ENCODE measurements around the gene PHOSPHO2. TPM values are rescaled to one million over a fixed set of nuclear protein-coding genes. Genes with fewer than 3 reads are reported as not detected.

The PHOSPHO2 gene
- total RNA-seq, 4 donors from 2014 or later = 7.1 to 17.3 (median 7.6) TPM

DNA sequence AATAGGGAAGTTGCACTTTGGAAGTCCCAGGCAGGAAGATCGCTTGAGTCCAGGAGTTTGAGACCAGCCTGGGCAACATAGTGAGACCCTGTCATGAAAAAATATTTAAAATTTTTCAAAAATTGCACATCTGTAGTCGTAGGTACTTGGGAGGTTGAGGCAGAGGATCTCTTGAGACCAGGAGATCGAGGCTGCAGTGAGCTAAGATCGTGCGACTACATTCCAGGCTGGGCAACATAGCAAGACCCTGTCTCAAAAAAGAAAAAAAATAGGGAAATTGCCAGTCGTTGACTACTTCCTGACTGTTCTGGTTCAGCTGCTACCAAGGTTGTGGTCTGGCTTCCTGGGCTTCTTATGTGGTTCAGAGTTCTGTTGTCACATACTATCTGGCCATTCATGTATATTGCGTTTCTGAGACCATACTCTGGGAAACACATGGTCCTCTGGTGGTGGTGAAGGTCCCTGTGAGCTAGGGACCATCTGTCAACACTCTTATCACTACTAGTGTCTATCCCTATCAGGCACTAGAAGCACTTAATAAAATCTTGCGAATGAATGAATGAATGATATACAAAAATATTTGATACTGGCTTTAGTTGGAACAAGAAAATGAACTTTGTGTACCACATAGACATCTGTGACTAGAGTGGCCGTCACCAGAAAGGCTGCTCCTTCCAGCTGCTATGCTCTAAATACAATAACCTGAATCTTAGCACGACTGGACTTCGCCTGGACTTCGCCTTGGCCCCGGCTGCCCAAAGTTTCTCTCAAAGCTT is 38.5 kb downstream of the PHOSPHO2 start:
- WGBS, 2 donors = 47 to 55% methylated on average over 13 of the region's 13 CpGs
- H3K36me3 ChIP-seq = no peaks in the 10 kb centered on the region
- H3K4me1 ChIP-seq = peaks cover 0 to 14% (median 3%) of the 10 kb centered on the region in 4 donors
- no peaks in the 10 kb centered on the region for H3K9me3 ChIP-seq
- peak overlapping the region; percentile 43 to 82 (median 50) for H3K4me3 ChIP-seq
- H3K27ac ChIP-seq = peak overlapping the region in 2 of 4 donors; percentile 4 to 62
- TF ChIP-seq EP300 (IDR thresholded peaks at IDR 0.05) (no peak), POLR2A (IDR thresholded peaks at IDR 0.05) (no peak)
- TF ChIP-seq, protein P1, sequence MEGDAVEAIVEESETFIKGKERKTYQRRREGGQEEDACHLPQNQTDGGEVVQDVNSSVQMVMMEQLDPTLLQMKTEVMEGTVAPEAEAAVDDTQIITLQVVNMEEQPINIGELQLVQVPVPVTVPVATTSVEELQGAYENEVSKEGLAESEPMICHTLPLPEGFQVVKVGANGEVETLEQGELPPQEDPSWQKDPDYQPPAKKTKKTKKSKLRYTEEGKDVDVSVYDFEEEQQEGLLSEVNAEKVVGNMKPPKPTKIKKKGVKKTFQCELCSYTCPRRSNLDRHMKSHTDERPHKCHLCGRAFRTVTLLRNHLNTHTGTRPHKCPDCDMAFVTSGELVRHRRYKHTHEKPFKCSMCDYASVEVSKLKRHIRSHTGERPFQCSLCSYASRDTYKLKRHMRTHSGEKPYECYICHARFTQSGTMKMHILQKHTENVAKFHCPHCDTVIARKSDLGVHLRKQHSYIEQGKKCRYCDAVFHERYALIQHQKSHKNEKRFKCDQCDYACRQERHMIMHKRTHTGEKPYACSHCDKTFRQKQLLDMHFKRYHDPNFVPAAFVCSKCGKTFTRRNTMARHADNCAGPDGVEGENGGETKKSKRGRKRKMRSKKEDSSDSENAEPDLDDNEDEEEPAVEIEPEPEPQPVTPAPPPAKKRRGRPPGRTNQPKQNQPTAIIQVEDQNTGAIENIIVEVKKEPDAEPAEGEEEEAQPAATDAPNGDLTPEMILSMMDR (IDR thresholded peaks at IDR 0.05) = no peak
- DNase-seq (ENCODE audit: low spot score in 2 of 2) = no peak
- H3K27me3 ChIP-seq = no peaks in the 10 kb centered on the region

DNA sequence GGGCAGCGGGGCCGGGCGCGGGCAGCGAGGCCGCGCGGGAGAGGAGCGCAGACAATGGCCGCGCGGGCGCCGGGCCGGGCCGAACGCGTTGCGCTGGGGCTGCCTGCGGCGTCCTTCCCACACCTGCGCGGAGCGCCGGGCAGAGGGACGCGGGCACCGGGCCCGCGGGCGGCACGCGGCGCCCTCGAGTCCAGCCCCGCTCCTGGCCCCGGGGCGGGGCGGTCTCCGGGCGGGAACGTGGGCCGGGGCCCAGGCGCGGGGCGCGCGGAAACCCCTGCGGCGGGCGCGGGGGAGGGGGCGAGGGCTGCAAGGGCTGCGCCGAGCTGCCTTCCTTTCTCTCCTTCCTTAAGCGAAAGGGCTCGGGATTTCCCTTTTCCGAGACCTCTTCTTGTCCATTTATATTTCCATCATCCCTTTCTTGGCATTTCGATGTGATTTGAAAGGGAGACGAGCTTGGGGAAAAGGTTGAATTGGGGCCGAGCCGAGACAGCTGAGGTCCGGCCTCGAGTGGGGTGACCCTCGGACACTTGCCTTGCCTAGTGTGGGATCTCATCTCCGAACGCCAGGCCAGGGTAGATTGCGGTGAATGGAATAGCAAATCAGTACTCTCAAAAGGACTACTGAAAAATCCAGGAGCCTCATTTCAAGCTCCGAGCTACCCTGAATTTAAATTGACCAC is 40.0 kb downstream of the PHOSPHO2 start:
- peak overlapping the region in 1 of 4 donors; percentile 62 for H3K27ac ChIP-seq

DNA sequence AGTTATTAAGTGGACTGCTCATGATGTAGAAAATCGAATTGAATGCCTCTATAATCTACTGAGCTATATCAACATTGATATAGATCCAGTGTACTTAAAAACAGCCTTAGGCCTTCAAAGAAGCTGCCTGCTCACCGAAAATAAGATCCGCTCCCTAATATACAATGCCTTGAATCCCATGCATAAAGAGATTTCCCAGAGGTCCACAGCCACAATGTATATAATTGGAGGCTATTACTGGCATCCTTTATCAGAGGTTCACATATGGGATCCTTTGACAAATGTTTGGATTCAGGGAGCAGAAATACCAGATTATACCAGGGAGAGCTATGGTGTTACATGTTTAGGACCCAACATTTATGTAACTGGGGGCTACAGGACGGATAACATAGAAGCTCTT is 41.4 kb downstream of the PHOSPHO2 start:
- Histone ChIP-seq H3K4me3 (no peak overlapping the region), H3K27ac (no peak overlapping the region), H3K4me1 (peaks cover 0 to 14% (median 3%) of the 10 kb centered on the region in 4 donors), H3K27me3 (no peaks in the 10 kb centered on the region), H3K36me3 (no peaks in the 10 kb centered on the region), H3K9me3 (no peaks in the 10 kb centered on the region)
- no peak for DNase-seq (ENCODE audit: low spot score in 2 of 2)
- TF ChIP-seq POLR2A (IDR thresholded peaks at IDR 0.05) (no peak), EP300 (IDR thresholded peaks at IDR 0.05) (no peak)
- TF ChIP-seq, protein P1 (IDR thresholded peaks at IDR 0.05) = no peak
- 92 to 96% methylated on average over 4 of the region's 4 CpGs for WGBS, 2 donors

More for the DNA sequence above, 40.0 kb downstream of the PHOSPHO2 start:
- 1 to 5% methylated on average over 31 to 54 of the region's 69 CpGs for WGBS, 2 donors
- H3K4me3 ChIP-seq = peak overlapping the region; percentile 38 to 82 (median 49)
- H3K4me1 ChIP-seq = peaks cover 0 to 14% (median 3%) of the 10 kb centered on the region in 4 donors
- H3K27me3 ChIP-seq = no peaks in the 10 kb centered on the region
- no peak for DNase-seq (ENCODE audit: low spot score in 2 of 2)
- H3K9me3 ChIP-seq = no peaks in the 10 kb centered on the region
- no peak for TF ChIP-seq EP300 (IDR thresholded peaks at IDR 0.05)
- no peak for TF ChIP-seq POLR2A (IDR thresholded peaks at IDR 0.05)
- TF ChIP-seq, protein P1 (IDR thresholded peaks at IDR 0.05) = no peak
- H3K36me3 ChIP-seq = no peaks in the 10 kb centered on the region

DNA sequence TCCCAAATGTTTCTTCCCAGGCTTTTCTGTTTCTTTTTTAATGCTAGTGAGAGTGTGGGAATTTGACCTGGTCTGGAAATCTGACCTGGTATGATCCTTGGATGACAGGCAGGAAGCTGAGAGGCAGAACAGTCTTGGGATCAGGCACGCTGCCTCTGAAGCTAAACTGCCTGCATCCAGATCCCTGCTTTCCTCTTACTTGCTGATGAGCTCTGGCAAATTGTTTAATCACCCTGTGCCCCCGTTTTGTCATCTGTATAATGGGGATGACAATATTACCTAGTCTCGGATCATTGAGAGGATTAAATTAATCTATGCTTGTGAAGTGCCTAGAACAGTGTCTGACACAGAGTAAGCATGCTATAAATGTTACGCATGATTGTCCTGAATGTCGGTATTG is 42.6 kb downstream of the PHOSPHO2 start:
- DNase-seq (ENCODE audit: low spot score in 2 of 2) = no peak
- Histone ChIP-seq H3K9me3 (no peaks in the 10 kb centered on the region), H3K27ac (no peak overlapping the region), H3K36me3 (no peaks in the 10 kb centered on the region), H3K4me1 (peaks cover 0 to 14% (median 3%) of the 10 kb centered on the region in 4 donors), H3K4me3 (no peak overlapping the region), H3K27me3 (no peaks in the 10 kb centered on the region)
- TF ChIP-seq EP300 (IDR thresholded peaks at IDR 0.05) (no peak), POLR2A (IDR thresholded peaks at IDR 0.05) (no peak)
- TF ChIP-seq, protein P1 (IDR thresholded peaks at IDR 0.05) = no peak
- WGBS, 2 donors = 86 to 89% methylated on average over 5 of the region's 5 CpGs

All from tibial nerve (tissue), 4 donors.